HG03439 (cell line): ENCODE measurements around the gene ARHGDIB.
A peak's percentile ranks its signal among the peaks of the same experiment; 100 is the strongest.

Experiments used
- ATAC-seq: cut with Tn5 transposase; IDR thresholded peaks from one replicate; pipeline ENCODE4 v1.9.1; 2021; ENCODE audit warnings: mild to moderate bottlenecking, moderate library complexity; ENCODE audit not compliant: unreplicated experiment

ARHGDIB gene

DNA sequence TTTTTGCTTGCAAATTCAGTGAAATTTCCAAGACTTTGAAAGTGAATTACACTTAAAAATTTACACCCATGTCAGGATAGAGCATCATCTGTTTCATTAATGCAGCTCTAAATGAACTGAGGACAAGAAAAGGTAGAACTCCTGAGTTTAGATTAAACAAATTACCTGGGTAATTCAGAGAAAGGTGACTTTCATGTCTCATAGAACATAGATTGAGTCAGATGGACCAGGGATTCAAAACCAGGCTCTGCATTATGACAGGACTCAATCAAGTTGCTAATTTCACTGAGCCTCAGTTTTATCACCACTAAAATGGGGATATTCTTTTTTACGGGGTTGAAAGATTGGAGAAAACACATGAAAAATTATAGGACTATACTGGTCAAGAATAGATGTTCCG is 4.5 kb downstream of the ARHGDIB start:
- no peak for ATAC-seq

DNA sequence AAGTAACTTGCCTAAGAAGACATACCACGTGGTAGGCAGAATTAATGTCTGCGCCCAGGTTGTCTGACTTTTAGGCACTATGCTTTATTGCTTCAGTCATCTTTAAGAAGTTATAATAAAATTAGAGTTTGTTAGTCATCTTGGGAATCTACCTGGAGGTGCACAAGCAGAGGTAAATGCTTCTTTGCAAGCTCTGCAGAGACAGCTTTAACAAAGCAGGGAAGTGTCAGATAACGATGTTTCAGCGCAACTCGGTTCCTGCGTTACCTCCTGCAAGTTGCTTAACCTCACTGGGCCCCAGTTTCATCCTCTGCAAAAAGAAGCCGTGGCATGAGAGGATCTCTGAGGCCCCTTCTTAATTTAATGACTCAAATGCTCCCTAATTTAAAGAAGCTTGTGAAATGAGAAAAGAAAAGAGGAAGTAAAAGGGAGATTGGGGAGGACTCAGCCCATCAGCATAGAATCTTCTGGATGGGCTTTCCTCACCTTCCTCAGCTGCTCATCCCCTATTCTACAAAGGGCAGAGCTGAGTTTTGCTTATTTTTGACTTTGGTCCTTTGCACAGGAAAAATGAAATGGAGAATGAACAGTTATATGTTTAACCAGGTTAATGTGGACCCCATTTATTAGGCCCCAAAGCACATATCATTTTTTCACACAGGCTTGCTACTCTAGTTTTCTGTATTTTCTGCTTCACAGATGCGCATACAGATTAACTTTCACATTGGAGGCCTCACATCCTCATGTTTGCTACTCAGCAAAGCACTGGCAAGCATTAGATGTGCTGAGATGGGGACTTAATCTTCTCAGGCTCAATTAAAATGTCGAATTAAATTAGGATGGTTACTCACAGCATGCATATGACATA is 5.1 kb downstream of the ARHGDIB start:
- no peak for ATAC-seq

DNA sequence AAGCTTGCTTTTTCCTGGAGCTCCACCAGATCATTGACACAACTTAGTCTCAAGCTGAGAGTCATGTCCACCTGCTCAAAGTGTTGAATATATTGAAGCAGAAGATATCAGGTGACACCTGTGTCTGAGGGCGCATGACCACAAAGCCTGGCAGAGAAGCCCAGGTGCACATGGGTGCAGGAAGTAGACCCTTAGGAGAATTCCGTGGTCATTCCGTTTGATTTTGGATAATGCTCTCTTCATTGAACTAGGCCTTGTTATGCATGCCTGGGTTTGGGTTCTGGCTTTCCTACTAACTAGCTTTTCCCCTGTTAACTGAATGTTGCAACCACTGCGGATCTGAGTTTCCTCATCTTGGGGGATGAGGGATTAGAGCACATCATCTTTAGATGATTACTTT is 7.1 kb downstream of the ARHGDIB start:
- ATAC-seq: no peak

DNA sequence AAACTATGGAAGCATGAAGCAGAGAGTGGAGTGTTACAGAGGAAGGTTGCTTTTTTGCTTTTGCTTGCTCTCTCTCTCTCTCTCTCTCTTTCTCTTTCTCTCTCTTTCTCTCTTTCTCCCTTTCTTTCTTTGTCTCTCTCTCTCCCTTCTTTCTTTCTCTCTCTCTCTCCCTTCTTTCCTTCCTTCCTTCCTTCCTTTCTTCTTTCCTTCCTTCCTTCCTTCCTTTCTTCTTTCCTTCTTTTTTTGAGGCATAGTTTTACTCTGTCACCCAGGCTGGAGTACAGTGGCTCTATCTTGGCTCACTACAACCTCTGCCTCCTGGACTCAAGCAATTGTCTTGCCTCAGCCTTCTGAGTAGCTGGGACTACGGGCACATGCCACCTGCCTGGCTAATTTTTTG is 7.6 kb downstream of the ARHGDIB start:
- no peak for ATAC-seq

DNA sequence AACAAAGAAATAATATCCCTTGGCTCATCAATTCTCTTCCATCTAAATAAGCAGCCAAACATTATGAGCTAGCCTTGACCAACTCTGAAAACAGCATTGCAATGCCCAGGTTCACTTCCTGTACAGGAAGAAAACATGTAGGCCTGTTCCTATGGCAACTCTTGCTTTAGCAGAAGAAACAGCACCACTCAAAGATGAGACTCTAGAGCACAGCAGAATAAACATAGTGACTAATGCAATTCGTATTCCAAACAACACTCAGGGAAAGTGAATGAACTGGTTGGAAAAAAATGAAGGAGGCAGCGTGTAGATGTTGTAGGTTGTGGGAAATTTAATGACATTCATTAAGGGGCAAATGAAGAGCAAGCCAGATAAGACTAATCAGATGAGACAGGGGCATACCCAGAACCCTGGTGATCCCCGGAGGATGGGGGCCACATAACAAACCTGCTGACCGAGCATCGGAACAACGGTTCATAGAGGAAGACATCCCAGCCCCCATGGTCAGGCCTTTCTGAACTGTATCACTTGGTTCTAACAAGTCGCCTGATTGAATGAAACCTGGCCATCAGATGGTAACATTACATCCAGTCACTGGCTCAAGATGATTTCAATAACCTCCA is 9.0 kb downstream of the ARHGDIB start:
- peak; percentile 63 for ATAC-seq

DNA sequence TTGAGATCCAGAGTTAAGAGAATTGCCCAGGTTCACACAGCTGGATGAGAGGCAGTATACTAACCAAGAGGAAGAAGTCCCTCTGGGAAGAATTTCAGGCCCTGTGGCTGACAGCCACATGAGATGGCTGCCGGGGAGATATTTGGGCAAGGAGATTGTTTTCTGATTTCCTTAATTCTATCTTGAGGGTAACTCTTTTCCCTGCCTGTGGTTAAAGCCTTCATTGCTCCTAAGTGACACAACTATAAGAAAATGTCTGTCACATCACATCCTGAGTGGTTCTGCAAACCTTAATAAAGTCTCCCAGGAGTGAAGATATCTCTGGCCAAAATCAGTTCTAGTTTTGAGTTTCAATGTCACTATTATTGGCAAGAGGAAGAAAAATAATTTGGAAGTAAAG is 9.6 kb downstream of the ARHGDIB start:
- no peak for ATAC-seq

DNA sequence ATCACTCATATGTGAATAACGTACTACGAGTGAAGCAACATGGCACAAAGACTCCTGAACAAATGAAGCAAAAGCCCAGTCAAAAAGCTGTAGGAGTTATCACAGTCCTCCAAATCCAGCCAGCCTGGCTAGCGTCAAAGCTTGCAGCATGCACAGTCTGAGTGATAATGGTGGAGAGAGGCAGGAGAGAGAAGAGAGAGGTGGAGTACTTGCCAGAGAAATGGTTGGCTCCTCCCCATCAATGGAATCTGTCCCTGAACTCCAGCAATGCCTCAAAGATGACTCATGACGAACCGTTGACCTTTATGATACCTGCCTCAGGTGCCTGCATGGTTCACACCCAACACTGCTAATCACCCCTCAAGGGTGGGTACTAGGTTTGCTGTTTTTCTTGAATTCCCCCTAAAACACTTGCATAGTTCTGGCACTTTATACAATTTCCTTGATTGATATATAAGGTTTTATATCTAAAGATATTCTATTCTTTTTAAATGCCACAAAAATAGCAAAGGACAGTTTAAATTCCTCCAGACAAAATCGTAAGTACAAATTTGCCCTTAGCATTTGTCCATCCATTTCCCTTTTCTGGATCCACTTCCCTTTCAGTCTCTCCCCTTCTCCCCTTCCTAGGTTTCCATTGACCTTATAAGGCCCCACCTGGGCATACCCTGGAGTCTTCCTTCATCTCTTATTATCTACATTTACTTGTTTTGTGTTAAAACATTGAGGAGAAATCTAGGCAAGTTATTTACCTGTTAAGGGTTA is 10.2 kb downstream of the ARHGDIB start:
- ATAC-seq: no peak

DNA sequence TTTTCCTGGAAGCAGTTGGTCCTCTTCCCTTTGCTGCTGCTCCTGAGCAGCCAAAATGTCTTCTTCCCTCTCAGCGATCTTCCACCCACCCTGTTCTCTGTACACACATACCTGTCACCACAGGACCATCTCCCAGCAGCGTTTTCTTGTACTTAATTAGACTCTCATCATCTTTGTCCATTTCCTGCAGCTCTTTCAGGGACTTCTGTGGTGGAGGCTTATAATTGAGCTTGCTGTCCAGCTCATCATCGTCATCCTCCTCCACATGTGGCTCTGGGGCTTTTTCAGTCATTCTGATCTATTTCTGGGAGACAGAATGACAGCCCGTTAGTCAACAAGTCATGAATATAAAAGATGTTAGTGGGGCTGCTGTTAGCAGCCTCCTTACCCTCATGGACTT is 11.0 kb downstream of the ARHGDIB start:
- ATAC-seq: no peak

DNA sequence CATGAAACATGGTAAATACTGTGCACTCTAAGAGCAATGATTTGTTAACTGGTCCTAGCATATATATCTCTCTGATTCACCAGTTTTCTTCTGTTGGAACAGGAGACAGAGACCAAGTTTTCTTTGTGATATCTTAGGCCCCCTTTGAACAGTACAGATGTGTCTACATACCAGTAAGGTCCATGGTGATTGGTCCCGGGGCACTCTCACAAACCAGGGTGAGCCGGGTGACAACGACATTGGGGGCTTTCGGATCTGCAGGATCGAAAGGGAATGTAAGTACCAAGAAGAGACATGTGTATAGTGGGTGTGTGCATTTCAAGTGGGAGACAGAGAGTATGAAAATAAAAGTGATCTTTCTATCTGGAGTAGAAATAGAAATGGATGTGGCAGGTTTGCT is 11.8 kb downstream of the ARHGDIB start:
- ATAC-seq: no peak

DNA sequence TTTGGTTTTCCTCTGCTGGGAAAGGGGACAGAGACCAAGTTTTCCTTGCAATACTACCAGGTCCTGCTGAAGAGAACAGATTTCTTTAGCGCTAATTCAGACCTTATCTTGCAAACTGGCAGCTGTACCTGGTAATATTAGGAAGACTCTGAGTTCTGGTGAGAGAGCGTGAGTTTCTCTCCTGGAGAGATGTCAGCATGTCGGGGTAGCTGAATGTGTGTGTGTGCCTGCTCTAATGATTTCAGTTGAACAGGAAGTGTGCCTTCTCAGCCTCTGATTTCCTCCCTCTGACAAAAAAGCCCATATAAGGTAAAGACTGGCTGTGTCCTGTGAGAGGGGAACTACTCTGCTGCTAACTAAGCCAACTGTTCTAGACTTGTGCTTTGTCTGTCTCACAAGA is 12.7 kb downstream of the ARHGDIB start:
- ATAC-seq: peak; percentile 86

DNA sequence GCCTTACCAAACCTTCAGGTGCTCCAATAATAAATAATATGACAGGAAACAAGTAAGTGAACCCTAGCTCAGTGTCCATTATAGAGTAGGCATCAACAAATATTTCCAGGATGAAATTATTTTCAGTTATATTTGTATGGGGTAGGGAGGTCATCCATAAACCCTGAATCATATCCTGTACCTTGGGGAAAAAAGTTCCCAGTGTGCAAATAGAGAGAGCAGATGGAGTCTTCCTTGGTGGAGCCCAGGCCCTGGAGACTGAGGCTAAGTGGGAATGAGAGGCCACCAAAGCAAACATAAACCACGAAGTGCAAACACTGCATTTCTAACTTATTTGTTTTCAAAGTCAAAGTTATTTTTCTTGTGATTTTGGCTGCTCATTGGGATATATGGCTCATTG is 14.5 kb downstream of the ARHGDIB start:
- ATAC-seq: no peak

DNA sequence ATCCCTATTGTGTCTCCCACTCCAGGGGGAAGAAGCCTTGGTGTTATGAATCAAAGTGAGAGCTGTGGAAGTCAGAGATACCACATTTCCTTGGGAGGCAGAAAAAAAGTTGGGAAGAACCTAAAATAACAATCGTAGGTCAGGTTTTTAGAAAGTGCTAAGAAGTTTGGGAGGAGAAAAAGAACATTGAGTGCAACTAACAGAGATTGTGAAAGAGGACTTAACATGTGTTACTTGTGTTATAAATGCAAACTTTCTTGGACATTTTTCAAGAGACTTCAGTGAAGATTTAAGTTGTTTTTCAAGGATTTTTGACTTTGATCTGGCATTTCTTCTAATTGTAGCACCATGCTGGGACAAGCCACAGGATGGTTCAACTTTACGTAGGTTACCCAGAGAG is 15.2 kb downstream of the ARHGDIB start:
- ATAC-seq: no peak

DNA sequence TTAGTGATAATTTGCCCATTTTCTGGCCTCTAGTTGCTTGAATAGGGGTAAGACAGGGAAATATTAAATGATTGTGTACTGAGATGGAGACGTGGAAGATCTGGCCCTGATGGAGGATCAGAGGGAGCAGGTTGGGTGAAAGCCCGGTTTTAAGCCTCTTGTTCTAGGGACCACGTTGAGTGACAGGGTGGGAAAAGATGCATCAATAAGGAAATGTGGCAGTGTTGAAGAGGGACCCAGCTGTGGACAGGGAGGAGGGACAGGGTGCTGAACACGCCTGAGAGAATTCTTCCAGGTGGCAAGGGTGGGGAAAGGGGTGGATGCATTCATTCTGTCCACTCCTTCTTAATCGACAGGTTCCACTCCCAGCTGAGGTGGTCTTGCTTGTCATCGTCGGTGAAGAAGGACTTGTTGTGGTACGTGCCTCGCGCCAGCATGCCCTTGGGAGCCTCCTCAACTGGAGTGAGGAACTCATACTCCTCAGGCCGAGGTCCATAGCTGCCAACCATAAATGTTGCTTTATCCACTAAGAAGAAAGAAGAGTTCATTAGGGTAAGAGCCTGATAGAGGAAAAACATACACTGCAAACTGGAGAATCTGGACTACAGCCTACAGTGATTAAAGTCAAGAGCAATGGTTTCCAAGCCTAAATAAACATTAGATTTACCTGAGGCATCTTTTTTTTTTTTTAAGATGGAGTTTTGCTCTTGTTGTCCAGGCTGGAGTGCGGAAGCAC is 19.0 kb downstream of the ARHGDIB start:
- ATAC-seq: no peak

DNA sequence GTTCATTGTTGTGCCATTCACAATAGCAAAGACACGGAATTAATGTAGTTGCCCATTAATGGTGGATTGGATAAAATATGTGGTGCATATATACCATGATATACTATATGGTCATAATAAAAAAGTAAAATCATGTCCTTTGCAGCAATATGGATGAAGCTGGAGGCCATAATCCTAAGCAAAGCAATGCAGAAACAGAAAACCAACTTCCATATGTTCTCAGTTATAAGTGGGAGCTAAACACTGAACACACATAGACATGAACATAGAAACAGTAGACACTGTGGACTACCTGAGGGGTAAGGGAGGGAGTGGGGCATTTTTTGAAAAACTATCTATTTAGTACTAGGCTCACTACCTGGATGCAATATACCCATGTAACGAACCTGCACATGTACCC is 20.0 kb downstream of the ARHGDIB start:
- ATAC-seq: no peak

DNA sequence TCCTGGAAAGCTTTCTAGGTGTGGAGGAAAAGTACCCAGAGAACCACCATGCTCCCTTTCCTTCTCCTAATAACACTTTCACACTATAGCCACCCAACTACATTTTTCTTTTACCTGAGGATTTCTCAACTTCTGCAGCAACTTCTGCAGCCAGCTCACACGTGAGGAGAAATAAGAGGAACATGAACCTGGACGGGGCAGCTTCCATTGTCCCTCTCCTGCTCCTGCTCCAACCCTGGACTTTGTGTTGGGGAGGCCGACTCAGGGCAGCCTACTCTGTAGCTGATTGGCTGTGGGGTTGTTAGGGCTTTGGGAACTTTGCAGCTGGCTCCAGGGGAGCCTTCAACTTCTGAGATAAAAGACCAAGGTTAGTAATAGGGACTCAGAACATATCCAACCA is 23.1 kb downstream of the ARHGDIB start, which contains the start of gene ERP27:
ERP27 (minus strand) TSS at position 237 of the 400 bp plus-strand sequence; CDS start at position 208, 29 bp downstream.
- no peak for ATAC-seq

DNA sequence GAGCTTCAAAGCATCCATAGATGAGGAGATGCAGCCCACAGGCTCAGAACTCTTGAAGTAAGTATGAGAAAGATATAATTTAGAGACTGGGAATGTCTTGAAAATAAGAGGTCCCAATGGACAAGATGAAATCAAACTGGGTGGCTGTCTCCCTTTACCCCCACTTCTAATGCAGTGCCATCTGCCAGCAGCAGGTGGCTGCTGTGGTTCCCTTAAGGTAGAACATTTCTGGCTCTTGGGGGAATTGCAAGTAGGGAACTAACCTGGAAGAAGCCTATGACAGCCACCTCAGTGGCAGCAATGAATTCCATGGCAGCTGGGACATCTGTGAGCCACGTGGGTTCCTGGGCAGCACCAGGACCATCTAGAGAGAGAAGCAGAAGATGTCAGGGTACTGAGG is 23.7 kb downstream of the ARHGDIB start:
- no peak for ATAC-seq

DNA sequence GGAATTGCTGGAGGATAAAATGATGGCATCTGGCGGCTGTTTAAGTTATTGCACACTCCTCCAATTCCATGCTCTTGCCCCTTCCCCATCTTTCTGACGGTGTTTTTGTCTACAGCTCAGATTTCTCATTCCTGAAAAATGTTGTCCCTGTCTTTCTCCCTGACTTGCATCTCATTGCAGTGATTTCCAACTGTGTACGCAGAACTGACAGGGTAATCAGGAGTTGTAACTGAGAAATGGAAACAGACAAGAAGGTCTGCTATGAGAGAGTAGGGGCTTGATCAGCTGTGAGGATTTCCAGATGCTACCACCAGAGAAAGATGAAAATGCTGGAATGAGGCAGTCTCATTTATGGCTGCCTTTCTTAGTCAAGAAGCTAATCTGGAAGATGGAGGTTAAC is 24.4 kb downstream of the ARHGDIB start:
- no peak for ATAC-seq

DNA sequence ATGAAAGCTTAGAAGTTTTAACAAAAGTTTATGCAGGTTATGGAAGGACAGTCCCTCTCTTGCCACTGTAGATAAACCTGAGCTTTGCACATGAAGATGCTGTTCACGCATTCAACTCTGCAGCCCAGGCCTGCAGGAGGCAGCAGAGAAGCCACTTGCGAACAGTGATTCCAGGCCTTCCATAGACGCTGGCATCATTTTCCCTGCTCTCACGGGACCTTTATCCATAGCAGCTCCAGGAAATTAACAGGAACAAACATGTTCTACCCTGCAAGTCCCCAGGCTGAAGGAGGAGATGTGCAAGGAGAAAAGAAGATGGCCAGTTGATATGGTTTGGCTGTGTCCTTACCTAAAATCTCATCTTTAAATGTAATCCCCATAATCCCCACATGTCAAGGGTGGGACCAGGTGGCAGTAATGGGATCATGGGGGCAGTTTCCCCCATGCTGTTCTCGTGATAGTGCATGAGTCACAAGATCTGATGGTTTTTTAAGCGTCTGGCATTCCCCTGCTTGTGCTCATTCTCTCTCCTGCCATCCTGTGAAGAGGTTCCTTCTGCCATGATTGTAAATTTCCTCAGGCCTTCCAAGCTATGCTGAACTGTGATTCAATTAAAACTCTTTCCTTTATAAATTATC is 25.1 kb downstream of the ARHGDIB start:
- ATAC-seq: no peak

DNA sequence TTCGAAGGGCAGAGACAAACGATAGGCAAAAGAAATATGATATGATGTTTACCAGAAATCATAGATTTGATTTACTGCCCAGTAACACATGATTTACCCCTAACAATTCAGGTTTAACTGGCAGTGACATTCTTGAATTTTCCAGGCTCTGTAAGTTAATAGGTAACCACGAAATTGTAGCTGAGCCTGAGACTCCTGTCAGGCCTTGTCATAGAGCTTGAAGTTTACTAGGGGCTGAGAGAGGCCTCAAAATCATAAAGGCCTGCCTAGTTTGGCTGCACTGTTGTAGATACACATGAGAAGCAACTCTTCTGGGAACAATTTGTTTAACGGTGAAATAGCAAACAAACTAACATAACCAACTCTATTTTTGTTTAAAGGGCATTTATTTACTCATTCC is 26.4 kb downstream of the ARHGDIB start:
- ATAC-seq: no peak

DNA sequence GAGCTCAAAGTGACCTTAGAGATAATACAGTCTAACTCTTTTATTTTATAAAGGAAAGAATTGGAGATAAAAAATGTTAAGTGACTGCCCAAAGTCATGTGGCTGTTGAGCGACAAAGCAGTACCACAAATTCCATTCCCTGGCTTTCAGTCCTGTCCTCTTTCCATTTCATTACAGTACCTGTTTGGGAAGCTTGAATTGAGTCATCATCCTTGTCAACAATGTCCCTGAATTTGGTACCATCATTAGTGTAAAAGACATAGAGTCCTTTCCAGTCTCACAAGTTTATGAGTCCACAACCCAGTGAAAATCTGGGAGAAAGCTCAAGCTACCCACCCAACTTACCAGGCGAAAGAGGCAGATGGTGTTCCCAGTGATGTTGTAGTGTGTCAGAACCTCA is 26.9 kb downstream of the ARHGDIB start:
- no peak for ATAC-seq
